ENCODE data around the gene ATP6V0A4.

ATP6V0A4 gene

GRCh38 chr7:138755331-138755747, 42.7 kb downstream of the ATP6V0A4 start:
- Histone ChIP-seq H3K79me2 (ENCODE audit: low read length) (no peaks in the 10 kb centered on the region), H3F3A (ENCODE audit: insufficient read depth, low read length) (no peaks in the 10 kb centered on the region), H4K20me1 (ENCODE audit: insufficient read depth, low read length) (no peaks in the 10 kb centered on the region), H3K27ac (ENCODE audit: low read length) (no peak overlapping the region), H3K4me2 (ENCODE audit: low read depth, low read length) (no peak overlapping the region), H3K9ac (ENCODE audit: low read length) (no peak overlapping the region), H3K36me3 (replicated peaks; ENCODE audit: insufficient read depth, low read length) (no peaks in the 10 kb centered on the region), H2AFZ (ENCODE audit: low read length) (no peak overlapping the region), H3K4me1 (ENCODE audit: low read length) (peaks cover 11% of the 10 kb centered on the region), H3K27me3 (replicated peaks; ENCODE audit: insufficient read depth, low read length) (no peaks in the 10 kb centered on the region), H3K4me3 (ENCODE audit: low read length) (no peak overlapping the region), H3K9me3 (replicated peaks; ENCODE audit: insufficient read depth, low read length) (no peaks in the 10 kb centered on the region), H3K9me2 (replicated peaks; ENCODE audit: insufficient read depth, low read length) (no peaks in the 10 kb centered on the region)
- DNase-seq: no peak
- TF ChIP-seq EZH2phosphoT487 (IDR thresholded peaks at IDR 0.05; ENCODE audit: low read length) (no peak), CTCF (IDR thresholded peaks at IDR 0.05; ENCODE audit: low read length) (no peak), EZH2 (optimal IDR thresholded peaks at IDR 0.05; ENCODE audit: low read depth, low read length) (no peak)

GRCh38 chr7:138753610-138754009, 44.4 kb downstream of the ATP6V0A4 start:
- 0 out of 2 replicates have a peak overlapping the region, but pooled peaks have one; percentile 7 for H3K9ac ChIP-seq (ENCODE audit: low read length)
- peak; percentile 74 for DNase-seq
- H4K20me1 ChIP-seq (ENCODE audit: insufficient read depth, low read length): no peaks in the 10 kb centered on the region
- H3K27ac ChIP-seq (ENCODE audit: low read length): peak overlapping the region; percentile 67; the same call in 1 of the 2 replicates
- no peaks in the 10 kb centered on the region for H3K36me3 ChIP-seq (replicated peaks; ENCODE audit: insufficient read depth, low read length)
- no peak overlapping the region for H2AFZ ChIP-seq (ENCODE audit: low read length)
- H3K4me2 ChIP-seq (ENCODE audit: low read depth, low read length): no peak overlapping the region
- no peaks in the 10 kb centered on the region for H3F3A ChIP-seq (ENCODE audit: insufficient read depth, low read length)
- H3K4me3 ChIP-seq (ENCODE audit: low read length): no peak overlapping the region
- no peaks in the 10 kb centered on the region for H3K79me2 ChIP-seq (ENCODE audit: low read length)
- TF ChIP-seq EZH2 (optimal IDR thresholded peaks at IDR 0.05; ENCODE audit: low read depth, low read length): no peak
- TF ChIP-seq CTCF (IDR thresholded peaks at IDR 0.05; ENCODE audit: low read length): no peak
- no peak for TF ChIP-seq EZH2phosphoT487 (IDR thresholded peaks at IDR 0.05; ENCODE audit: low read length)
- H3K9me2 ChIP-seq (replicated peaks; ENCODE audit: insufficient read depth, low read length): no peaks in the 10 kb centered on the region
- H3K4me1 ChIP-seq (ENCODE audit: low read length): peaks cover 11% of the 10 kb centered on the region
- no peaks in the 10 kb centered on the region for H3K27me3 ChIP-seq (replicated peaks; ENCODE audit: insufficient read depth, low read length)
- no peaks in the 10 kb centered on the region for H3K9me3 ChIP-seq (replicated peaks; ENCODE audit: insufficient read depth, low read length)

- 0 out of 2 replicates have a peak overlapping the region, but pooled peaks have one; percentile 9 for H2AFZ ChIP-seq (ENCODE audit: low read length)
Measured at GRCh38 chr7:138753150-138753518, 44.9 kb downstream of the ATP6V0A4 start.

More at GRCh38 chr7:138753150-138753518, 44.9 kb downstream of the ATP6V0A4 start:
- Histone ChIP-seq H3K4me1 (ENCODE audit: low read length) (peaks cover 11% of the 10 kb centered on the region), H3K27me3 (replicated peaks; ENCODE audit: insufficient read depth, low read length) (no peaks in the 10 kb centered on the region), H3K9me3 (replicated peaks; ENCODE audit: insufficient read depth, low read length) (no peaks in the 10 kb centered on the region), H3K4me3 (ENCODE audit: low read length) (no peak overlapping the region), H3K9ac (ENCODE audit: low read length) (peak overlapping the region; percentile 7; the same call in 1 of the 2 replicates), H3F3A (ENCODE audit: insufficient read depth, low read length) (no peaks in the 10 kb centered on the region), H3K27ac (ENCODE audit: low read length) (peak overlapping the region; percentile 67), H3K9me2 (replicated peaks; ENCODE audit: insufficient read depth, low read length) (no peaks in the 10 kb centered on the region), H4K20me1 (ENCODE audit: insufficient read depth, low read length) (no peaks in the 10 kb centered on the region), H3K79me2 (ENCODE audit: low read length) (no peaks in the 10 kb centered on the region), H3K36me3 (replicated peaks; ENCODE audit: insufficient read depth, low read length) (no peaks in the 10 kb centered on the region), H3K4me2 (ENCODE audit: low read depth, low read length) (no peak overlapping the region)
- TF ChIP-seq EZH2phosphoT487 (IDR thresholded peaks at IDR 0.05; ENCODE audit: low read length) (no peak), CTCF (IDR thresholded peaks at IDR 0.05; ENCODE audit: low read length) (no peak), EZH2 (optimal IDR thresholded peaks at IDR 0.05; ENCODE audit: low read depth, low read length) (no peak)
- DNase-seq: no peak
